K562 (cell line): Measurements from ENCODE around the gene BNIPL. TPM values are rescaled to one million over a fixed set of nuclear protein-coding genes. Genes with fewer than 3 reads are reported as not detected.

Source experiments
- ATF4 ChIP-seq: fragments of 450-650 bp; formaldehyde crosslinking; IDR thresholded peaks from 2 replicates; pipeline ENCODE4 v1.4.0; 2022; ENCODE audit warnings: mild to moderate bottlenecking, moderate library complexity
- BMI1 ChIP-seq: fragments of 150-350 bp; IDR thresholded peaks from 2 replicates; pipeline ENCODE4 v1.6.1; 2014; ENCODE audit warnings: low read length
- CGGBP1 ChIP-seq: fragments of 250-450 bp; sonication (Bioruptor Pico); IDR thresholded peaks from 2 replicates; pipeline ENCODE4 v1.9.0; 2021; ENCODE audit warnings: mild to moderate bottlenecking
- E2F8 ChIP-seq: fragments of 450-650 bp; IDR thresholded peaks from 2 replicates; pipeline ENCODE4 v1.7.1; 2018; ENCODE audit warnings: mild to moderate bottlenecking, low read depth; ENCODE audit not compliant: partially characterized antibody
- E4F1 ChIP-seq: fragments of 250-450 bp; sonication (Bioruptor Pico); IDR thresholded peaks from 2 replicates; pipeline ENCODE4 v1.5.0; 2021; ENCODE audit warnings: mild to moderate bottlenecking, borderline replicate concordance
- KAT8 ChIP-seq: fragments of 450-650 bp; IDR thresholded peaks from 2 replicates; pipeline ENCODE4 v1.6.1; 2016; ENCODE audit warnings: low read depth, mild to moderate bottlenecking
- KHSRP ChIP-seq: fragments of 450-650 bp; IDR thresholded peaks from 2 replicates; pipeline ENCODE4 v1.6.1; 2017
- MAFG ChIP-seq: fragments of 450-650 bp; conservative IDR thresholded peaks from 2 replicates; pipeline ENCODE4 v1.6.1; 2016; ENCODE audit warnings: missing genetic modification characterization, missing compliant biosample characterization
- MED1 ChIP-seq: sonication (generic); formaldehyde crosslinking; IDR thresholded peaks from 2 replicates; pipeline ENCODE4 v1.8.1; 2023; ENCODE audit warnings: missing genetic modification reagents, borderline replicate concordance
- MEF2A ChIP-seq: IDR thresholded peaks from 2 replicates; pipeline ENCODE4 v1.6.1; 2011; ENCODE audit warnings: low read depth, mild to moderate bottlenecking, low read length, moderate library complexity; ENCODE audit not compliant: control insufficient read depth
- MYBL2 ChIP-seq, 2 experiments: fragments of 450-650 bp in 1 of 2; sonication (generic) in 1 of 2; formaldehyde crosslinking in 1 of 2; IDR thresholded peaks; 2 replicates each; pipeline versions ENCODE4 v1.6.1 to v1.8.1; 2017 to 2022; ENCODE audit warnings: borderline replicate concordance in 1 of 2, inconsistent platforms in 1 of 2, low read depth in 1 of 2, mild to moderate bottlenecking in 1 of 2, missing genetic modification reagents in 1 of 2, moderate library complexity in 1 of 2
- NCOA6 ChIP-seq: fragments of 450-650 bp; IDR thresholded peaks from 2 replicates; pipeline ENCODE4 v1.6.1; 2017; ENCODE audit warnings: mild to moderate bottlenecking
- NR2F6 ChIP-seq: fragments of 450-650 bp; formaldehyde crosslinking; IDR thresholded peaks from 2 replicates; pipeline ENCODE4 v1.4.0; 2020; ENCODE audit warnings: mild to moderate bottlenecking
- SIN3A ChIP-seq, 2 experiments: fragments of 150-350 bp in 1 of 2; IDR thresholded peaks; 2 replicates each; pipeline ENCODE4 v1.6.1; 2011 to 2016; ENCODE audit warnings: borderline replicate concordance in 2 of 2, low read depth in 2 of 2, low read length in 2 of 2, mild to moderate bottlenecking in 2 of 2, moderate library complexity in 2 of 2; ENCODE audit not compliant: control insufficient read depth in 1 of 2
- U2AF2 ChIP-seq: fragments of 200-400 bp; formaldehyde crosslinking; optimal IDR thresholded peaks from 2 replicates; pipeline ENCODE3; 2017; ENCODE audit warnings: low read depth, mild to moderate bottlenecking, low read length
- ZFP30 ChIP-seq: fragments of 250-450 bp; sonication (Bioruptor Pico); IDR thresholded peaks from 2 replicates; pipeline ENCODE4 v1.8.0; 2022; ENCODE audit warnings: moderate library complexity, mild to moderate bottlenecking, inconsistent platforms, borderline replicate concordance
- ZNF274 ChIP-seq: IDR thresholded peaks from 2 replicates; pipeline ENCODE4 v1.6.1; 2011; ENCODE audit warnings: low read depth, mild to moderate bottlenecking, low read length, moderate library complexity, borderline replicate concordance
- ZNF57 ChIP-seq: fragments of 450-650 bp; formaldehyde crosslinking; IDR thresholded peaks from 2 replicates; pipeline ENCODE4 v1.4.0; 2020; ENCODE audit warnings: mild to moderate bottlenecking, moderate library complexity
- ZNF766 ChIP-seq: fragments of 200-800 bp; sonication (Bioruptor generic); conservative IDR thresholded peaks from 2 replicates; pipeline ENCODE4 v1.6.1; 2016; ENCODE audit warnings: missing genetic modification characterization, missing compliant biosample characterization
- ZNF785 ChIP-seq: fragments of 250-450 bp; sonication (Bioruptor Pico); IDR thresholded peaks from 2 replicates; pipeline ENCODE4 v1.4.0; 2020; ENCODE audit warnings: mild to moderate bottlenecking
- polyA plus RNA-seq, 8 experiments: library from polyadenylated mRNA; depleted of rRNA in 4 of 8; stranded (reverse) in 5 of 8; unstranded in 3 of 8; fragments of >200 nt; fragmentation: Nextera tagmentation in 2 of 8; fragmentation: Illumina TruSeq in 1 of 8; extraction: Ambion mirVana in 2 of 8; extraction: Trizol in 1 of 8; gene quantifications; 2 replicates each; pipeline versions ENCODE4 v1.2.1 to v1.2.3, GENCODE V29; 2011 to 2014; ENCODE audit warnings: inconsistent platforms in 1 of 8, missing spikeins in 1 of 8
- total RNA-seq, 7 experiments: library from RNA; depleted of rRNA in 6 of 7; stranded (reverse); fragments of >200 nt in 6 of 7; fragmentation: Illumina TruSeq in 2 of 7; extraction: Trizol in 2 of 7; gene quantifications; 2 replicates each; pipeline versions ENCODE4 v1.2.1 to v1.2.3, GENCODE V29; 2011 to 2021; ENCODE audit warnings: low replicate concordance in 1 of 7

Gene BNIPL
- total and polyA plus RNA-seq, 9 of the 15 experiments (the other 6 are each of a cell fraction or from before 2014, with no cell fraction given), result 0.08 to 1.4 (median 0.68) TPM

- TF ChIP-seq NR2F6 (CRISPR knock-in tag) (no peak), ATF4 (0 out of 2 replicates have a peak, but pooled peaks have one; percentile 32), BMI1 (no peak), MYBL2 (IDR thresholded peaks at IDR 0.05; ENCODE audit: low read depth) (no peak), MYBL2 (CRISPR knock-in tag; IDR thresholded peaks at IDR 0.05; ENCODE audit: borderline replicate concordance) (no peak), KHSRP (no peak), E2F8 (peak; percentile 36), MED1 (CRISPR knock-in tag) (no peak), ZNF766 (CRISPR knock-in tag) (no peak; the same call in 1 of the 2 replicates), E4F1 (no peak), ZNF785 (CRISPR knock-in tag) (no peak), KAT8 (no peak), ZNF57 (CRISPR knock-in tag) (no peak), MAFG (tag) (no peak), MEF2A (no peak), CGGBP1 (CRISPR knock-in tag) (no peak), ZNF274 (no peak; the same call in 1 of the 2 replicates), SIN3A (IDR thresholded peaks at IDR 0.05; ENCODE audit: borderline replicate concordance in 2 of 2, control insufficient read depth in 1 of 2, low read depth in 2 of 2, low read length in 2 of 2) (peak; percentile 59 to 91; a peak in 2 of 4 replicates), ZFP30 (CRISPR knock-in tag) (no peak), NCOA6 (no peak), U2AF2 (no peak)
Observed at GRCh38 chr1:151059109-151060006, 23.0 kb downstream of the BNIPL start, which contains the start of gene CDC42SE1 (continued).
